K562 (cell line): ENCODE data around the gene SDK1. TPM values are rescaled to one million over a fixed set of nuclear protein-coding genes. Genes with fewer than 3 reads are reported as not detected.

Experiments used
- BMI1 ChIP-seq: fragments of 150-350 bp; IDR thresholded peaks from 2 replicates; pipeline ENCODE4 v1.6.1; 2014; ENCODE audit warnings: low read length
- JUND ChIP-seq, 2 experiments: IDR thresholded peaks; 2 replicates in 1 of 2; 3 replicates in 1 of 2; pipeline ENCODE4 v1.6.1; 2011; ENCODE audit warnings: borderline replicate concordance in 2 of 2, low read depth in 2 of 2, low read length in 2 of 2, improper control_type of control experiment in 1 of 2, missing biosample characterization in 1 of 2, missing genetic modification characterization in 1 of 2, missing genetic modification reagents in 1 of 2
- KLF10 ChIP-seq: fragments of 250-450 bp; sonication (Bioruptor Pico); IDR thresholded peaks from 2 replicates; pipeline ENCODE4 v1.6.1; 2021; ENCODE audit warnings: matching md5 sums
- MBD2 ChIP-seq: sonication (generic); IDR thresholded peaks from 2 replicates; pipeline ENCODE4 v1.6.1; 2016; ENCODE audit warnings: low read depth, borderline replicate concordance
- MCM5 ChIP-seq: fragments of 450-650 bp; IDR thresholded peaks from 2 replicates; pipeline ENCODE4 v1.6.1; 2016; ENCODE audit warnings: low read depth
- NFATC3 ChIP-seq: fragments of 450-650 bp; IDR thresholded peaks from 2 replicates; pipeline ENCODE4 v1.6.1; 2017; ENCODE audit warnings: mild to moderate bottlenecking
- PHB ChIP-seq: fragments of 250-450 bp; sonication (Bioruptor Pico); IDR thresholded peaks from 2 replicates; pipeline ENCODE4 v1.5.0; 2021
- PHTF2 ChIP-seq: fragments of 250-450 bp; sonication (Bioruptor Pico); IDR thresholded peaks from 2 replicates; pipeline ENCODE4 v1.5.0; 2021; ENCODE audit warnings: mild to moderate bottlenecking
- POLR2AphosphoS2 ChIP-seq: IDR thresholded peaks from 2 replicates; pipeline ENCODE4 v1.6.1; 2012; ENCODE audit warnings: low read length, improper control_type of control experiment
- RAD51 ChIP-seq: fragments of 450-650 bp; IDR thresholded peaks from 2 replicates; pipeline ENCODE4 v1.7.1; 2016; ENCODE audit warnings: low read depth, mild to moderate bottlenecking, borderline replicate concordance
- SIN3B ChIP-seq: fragments of 450-650 bp; IDR thresholded peaks from 2 replicates; pipeline ENCODE4 v1.6.1; 2017; ENCODE audit warnings: low read depth, mild to moderate bottlenecking, moderate library complexity
- SRSF3 ChIP-seq: fragments of 200-400 bp; formaldehyde crosslinking; IDR thresholded peaks from 2 replicates; pipeline ENCODE4 v1.6.1; 2016; ENCODE audit warnings: mild to moderate bottlenecking, low read length, moderate library complexity; ENCODE audit not compliant: insufficient read depth
- TAL1 ChIP-seq: fragments of 450-650 bp; IDR thresholded peaks from 2 replicates; pipeline ENCODE4 v1.6.1; 2016; ENCODE audit warnings: mild to moderate bottlenecking
- TEAD4 ChIP-seq, 2 experiments: sonication (generic) in 1 of 2; formaldehyde crosslinking in 1 of 2; IDR thresholded peaks; 2 replicates each; pipeline versions ENCODE4 v1.6.1 to v1.8.0; 2012 to 2022; ENCODE audit warnings: borderline replicate concordance in 1 of 2, inconsistent platforms in 1 of 2, low read length in 1 of 2, mild to moderate bottlenecking in 1 of 2, missing genetic modification reagents in 1 of 2
- TRIM24 ChIP-seq, 2 experiments: fragments of 450-650 bp; IDR thresholded peaks; 2 replicates each; pipeline ENCODE4 v1.6.1; 2016
- ZBTB17 ChIP-seq: fragments of 450-650 bp; formaldehyde crosslinking; IDR thresholded peaks from 2 replicates; pipeline ENCODE4 v1.4.0; 2020; ENCODE audit warnings: mild to moderate bottlenecking
- ZC3H11A ChIP-seq: IDR thresholded peaks from 2 replicates; pipeline ENCODE4 v1.6.1; 2012; ENCODE audit warnings: low read depth, low read length, improper control_type of control experiment
- polyA plus RNA-seq, 8 experiments: library from polyadenylated mRNA; depleted of rRNA in 4 of 8; stranded (reverse) in 5 of 8; unstranded in 3 of 8; fragments of >200 nt; fragmentation: Nextera tagmentation in 2 of 8; fragmentation: Illumina TruSeq in 1 of 8; extraction: Ambion mirVana in 2 of 8; extraction: Trizol in 1 of 8; gene quantifications; 2 replicates each; pipeline versions ENCODE4 v1.2.1 to v1.2.3, GENCODE V29; 2011 to 2014; ENCODE audit warnings: inconsistent platforms in 1 of 8, missing spikeins in 1 of 8
- total RNA-seq, 7 experiments: library from RNA; depleted of rRNA in 6 of 7; stranded (reverse); fragments of >200 nt in 6 of 7; fragmentation: Illumina TruSeq in 2 of 7; extraction: Trizol in 2 of 7; gene quantifications; 2 replicates each; pipeline versions ENCODE4 v1.2.1 to v1.2.3, GENCODE V29; 2011 to 2021; ENCODE audit warnings: low replicate concordance in 1 of 7
- TF ChIP-seq, protein P1 (sequence below): fragments of 250-450 bp; sonication (Bioruptor Pico); IDR thresholded peaks from 2 replicates; pipeline ENCODE4 v1.5.0; 2021
- TF ChIP-seq, protein P2 (sequence below): fragments of 450-650 bp; IDR thresholded peaks from 2 replicates; pipeline ENCODE4 v1.6.1; 2018; ENCODE audit warnings: mild to moderate bottlenecking, low read depth; ENCODE audit not compliant: partially characterized antibody
- TF ChIP-seq, protein P3 (sequence below): sonication (generic); formaldehyde crosslinking; IDR thresholded peaks from 2 replicates; pipeline ENCODE4 v1.8.0; 2022; ENCODE audit warnings: mild to moderate bottlenecking, low read depth, missing genetic modification reagents
- TF ChIP-seq, protein P4 (sequence below): fragments of 250-450 bp; sonication (Bioruptor Pico); IDR thresholded peaks from 2 replicates; pipeline ENCODE4 v1.8.0; 2022; ENCODE audit warnings: inconsistent platforms
- TF ChIP-seq, protein P5 (sequence below): fragments of 450-650 bp; formaldehyde crosslinking; IDR thresholded peaks from 2 replicates; pipeline ENCODE4 v1.4.0; 2022; ENCODE audit warnings: missing genetic modification characterization

The SDK1 gene
- total and polyA plus RNA-seq, 9 of the 15 experiments (the other 6 are each of a cell fraction or from before 2014, with no cell fraction given), result 0.16 TPM; not detected in 8

DNA sequence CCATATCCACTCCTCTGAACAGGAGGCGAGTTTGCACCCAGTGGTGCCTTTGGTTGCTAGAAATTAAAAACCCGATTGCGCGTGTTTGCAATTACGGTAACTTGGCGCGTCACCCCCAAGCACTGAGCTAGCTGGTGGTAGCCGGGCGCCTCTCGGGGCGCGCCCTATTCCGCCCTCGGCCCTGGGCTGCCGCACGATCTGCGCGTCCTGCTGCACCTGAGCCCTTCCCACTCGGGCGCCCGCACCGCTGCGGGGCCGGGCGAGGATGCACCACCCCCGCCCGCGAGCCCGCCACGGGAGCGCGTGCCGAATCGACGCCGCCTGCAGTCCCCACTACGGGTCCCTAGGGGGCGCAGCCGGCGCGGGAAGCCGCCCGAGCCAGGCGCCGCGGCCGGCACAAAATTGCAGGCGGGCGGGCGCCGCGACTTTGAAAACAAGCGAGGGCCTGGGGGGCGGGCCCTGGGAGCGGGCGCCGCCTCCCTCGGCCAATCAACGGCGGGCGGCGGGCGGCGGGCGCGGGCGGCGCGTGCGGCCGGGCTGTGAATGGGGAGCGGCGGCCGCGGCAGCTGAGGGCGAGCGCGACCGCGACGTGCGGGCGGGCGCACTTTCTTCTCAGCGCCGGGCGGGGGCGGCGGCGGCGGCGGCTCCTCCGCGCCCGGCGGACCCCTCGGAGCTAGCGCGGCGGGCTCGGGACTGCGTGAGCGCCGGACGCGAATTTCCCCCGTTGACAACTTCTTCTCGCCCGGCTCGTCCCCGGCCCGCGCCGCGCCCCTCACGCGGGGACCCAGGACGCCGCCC is at the start of gene SDK1 (continued):
- TF ChIP-seq, protein P1, sequence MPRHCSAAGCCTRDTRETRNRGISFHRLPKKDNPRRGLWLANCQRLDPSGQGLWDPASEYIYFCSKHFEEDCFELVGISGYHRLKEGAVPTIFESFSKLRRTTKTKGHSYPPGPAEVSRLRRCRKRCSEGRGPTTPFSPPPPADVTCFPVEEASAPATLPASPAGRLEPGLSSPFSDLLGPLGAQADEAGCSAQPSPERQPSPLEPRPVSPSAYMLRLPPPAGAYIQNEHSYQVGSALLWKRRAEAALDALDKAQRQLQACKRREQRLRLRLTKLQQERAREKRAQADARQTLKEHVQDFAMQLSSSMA (CRISPR knock-in tag), result no peak
- TF ChIP-seq SRSF3, result no peak
- no peak for TF ChIP-seq MCM5
- no peak for TF ChIP-seq TEAD4 (IDR thresholded peaks at IDR 0.05; ENCODE audit: low read length)
- TF ChIP-seq TEAD4 (CRISPR knock-in tag; IDR thresholded peaks at IDR 0.05; ENCODE audit: borderline replicate concordance), result no peak
- TF ChIP-seq KLF10 (CRISPR knock-in tag), result no peak
- TF ChIP-seq, protein P2, sequence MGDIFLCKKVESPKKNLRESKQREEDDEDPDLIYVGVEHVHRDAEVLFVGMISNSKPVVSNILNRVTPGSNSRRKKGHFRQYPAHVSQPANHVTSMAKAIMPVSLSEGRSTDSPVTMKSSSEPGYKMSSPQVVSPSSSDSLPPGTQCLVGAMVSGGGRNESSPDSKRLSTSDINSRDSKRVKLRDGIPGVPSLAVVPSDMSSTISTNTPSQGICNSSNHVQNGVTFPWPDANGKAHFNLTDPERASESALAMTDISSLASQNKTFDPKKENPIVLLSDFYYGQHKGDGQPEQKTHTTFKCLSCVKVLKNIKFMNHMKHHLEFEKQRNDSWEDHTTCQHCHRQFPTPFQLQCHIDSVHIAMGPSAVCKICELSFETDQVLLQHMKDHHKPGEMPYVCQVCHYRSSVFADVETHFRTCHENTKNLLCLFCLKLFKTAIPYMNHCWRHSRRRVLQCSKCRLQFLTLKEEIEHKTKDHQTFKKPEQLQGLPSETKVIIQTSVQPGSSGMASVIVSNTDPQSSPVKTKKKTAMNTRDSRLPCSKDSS, result no peak
- TF ChIP-seq, protein P3, sequence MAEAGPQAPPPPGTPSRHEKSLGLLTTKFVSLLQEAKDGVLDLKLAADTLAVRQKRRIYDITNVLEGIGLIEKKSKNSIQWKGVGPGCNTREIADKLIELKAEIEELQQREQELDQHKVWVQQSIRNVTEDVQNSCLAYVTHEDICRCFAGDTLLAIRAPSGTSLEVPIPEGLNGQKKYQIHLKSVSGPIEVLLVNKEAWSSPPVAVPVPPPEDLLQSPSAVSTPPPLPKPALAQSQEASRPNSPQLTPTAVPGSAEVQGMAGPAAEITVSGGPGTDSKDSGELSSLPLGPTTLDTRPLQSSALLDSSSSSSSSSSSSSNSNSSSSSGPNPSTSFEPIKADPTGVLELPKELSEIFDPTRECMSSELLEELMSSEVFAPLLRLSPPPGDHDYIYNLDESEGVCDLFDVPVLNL, result no peak
- TF ChIP-seq NFATC3, result no peak
- no peak for TF ChIP-seq TAL1
- TF ChIP-seq JUND (IDR thresholded peaks at IDR 0.05; ENCODE audit: borderline replicate concordance, low read depth, low read length), result no peak
- no peak for TF ChIP-seq JUND (tag; IDR thresholded peaks at IDR 0.05; ENCODE audit: borderline replicate concordance, low read depth, low read length)
- no peak for TF ChIP-seq ZBTB17 (CRISPR knock-in tag)
- TF ChIP-seq SIN3B, result no peak
- TF ChIP-seq, protein P4, sequence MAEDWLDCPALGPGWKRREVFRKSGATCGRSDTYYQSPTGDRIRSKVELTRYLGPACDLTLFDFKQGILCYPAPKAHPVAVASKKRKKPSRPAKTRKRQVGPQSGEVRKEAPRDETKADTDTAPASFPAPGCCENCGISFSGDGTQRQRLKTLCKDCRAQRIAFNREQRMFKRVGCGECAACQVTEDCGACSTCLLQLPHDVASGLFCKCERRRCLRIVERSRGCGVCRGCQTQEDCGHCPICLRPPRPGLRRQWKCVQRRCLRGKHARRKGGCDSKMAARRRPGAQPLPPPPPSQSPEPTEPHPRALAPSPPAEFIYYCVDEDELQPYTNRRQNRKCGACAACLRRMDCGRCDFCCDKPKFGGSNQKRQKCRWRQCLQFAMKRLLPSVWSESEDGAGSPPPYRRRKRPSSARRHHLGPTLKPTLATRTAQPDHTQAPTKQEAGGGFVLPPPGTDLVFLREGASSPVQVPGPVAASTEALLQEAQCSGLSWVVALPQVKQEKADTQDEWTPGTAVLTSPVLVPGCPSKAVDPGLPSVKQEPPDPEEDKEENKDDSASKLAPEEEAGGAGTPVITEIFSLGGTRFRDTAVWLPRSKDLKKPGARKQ (CRISPR knock-in tag), result no peak
- no peak for TF ChIP-seq ZC3H11A
- no peak for TF ChIP-seq TRIM24 (IDR thresholded peaks at IDR 0.05)
- no peak for TF ChIP-seq PHB (CRISPR knock-in tag)
- TF ChIP-seq POLR2AphosphoS2, result no peak
- TF ChIP-seq MBD2, result no peak
- TF ChIP-seq RAD51, result no peak
- TF ChIP-seq, protein P5, sequence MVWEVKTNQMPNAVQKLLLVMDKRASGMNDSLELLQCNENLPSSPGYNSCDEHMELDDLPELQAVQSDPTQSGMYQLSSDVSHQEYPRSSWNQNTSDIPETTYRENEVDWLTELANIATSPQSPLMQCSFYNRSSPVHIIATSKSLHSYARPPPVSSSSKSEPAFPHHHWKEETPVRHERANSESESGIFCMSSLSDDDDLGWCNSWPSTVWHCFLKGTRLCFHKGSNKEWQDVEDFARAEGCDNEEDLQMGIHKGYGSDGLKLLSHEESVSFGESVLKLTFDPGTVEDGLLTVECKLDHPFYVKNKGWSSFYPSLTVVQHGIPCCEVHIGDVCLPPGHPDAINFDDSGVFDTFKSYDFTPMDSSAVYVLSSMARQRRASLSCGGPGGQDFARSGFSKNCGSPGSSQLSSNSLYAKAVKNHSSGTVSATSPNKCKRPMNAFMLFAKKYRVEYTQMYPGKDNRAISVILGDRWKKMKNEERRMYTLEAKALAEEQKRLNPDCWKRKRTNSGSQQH (CRISPR knock-in tag), result no peak
- no peak for TF ChIP-seq BMI1
- no peak for TF ChIP-seq PHTF2 (CRISPR knock-in tag)
